IMR-90 (cell line): Measurements from ENCODE around the gene DPF3.

ENCODE experiments used
- CEBPB ChIP-seq: IDR thresholded peaks from 2 replicates; pipeline ENCODE4 v1.6.1; 2012; ENCODE audit warnings: low read depth, low read length, improper control_type of control experiment
- CTCF ChIP-seq: conservative IDR thresholded peaks from 2 replicates; pipeline ENCODE4 v1.5.1; 2012; ENCODE audit warnings: mild to moderate bottlenecking, low read depth, low read length, improper control_type of control experiment
- MAFK ChIP-seq: IDR thresholded peaks from 2 replicates; pipeline ENCODE4 v1.6.1; 2012; ENCODE audit warnings: low read depth, low read length, improper control_type of control experiment
- MXI1 ChIP-seq: IDR thresholded peaks from 2 replicates; pipeline ENCODE4 v1.6.1; 2012; ENCODE audit warnings: low read depth, mild to moderate bottlenecking, low read length, moderate library complexity, borderline replicate concordance
- NFE2L2 ChIP-seq: fragments of 150-350 bp; IDR thresholded peaks from 2 replicates; pipeline ENCODE4 v1.6.1; 2016; ENCODE audit warnings: low read depth, mild to moderate bottlenecking, low read length
- POLR2A ChIP-seq: IDR thresholded peaks from 2 replicates; pipeline ENCODE4 v1.6.1; 2012; ENCODE audit warnings: mild to moderate bottlenecking, low read depth, low read length
- RAD21 ChIP-seq: IDR thresholded peaks from 2 replicates; pipeline ENCODE4 v1.6.1; 2012; ENCODE audit warnings: low read length, improper control_type of control experiment
- RFX5 ChIP-seq: IDR thresholded peaks from 2 replicates; pipeline ENCODE4 v1.8.0; 2012; ENCODE audit warnings: low read depth, mild to moderate bottlenecking, low read length, moderate library complexity
- TF ChIP-seq, protein P1 (sequence below): fragments of 150-350 bp; IDR thresholded peaks from 2 replicates; pipeline ENCODE4 v1.6.1; 2017; ENCODE audit warnings: mild to moderate bottlenecking, antibody characterized with exemption, low read length, low read depth

DNA sequence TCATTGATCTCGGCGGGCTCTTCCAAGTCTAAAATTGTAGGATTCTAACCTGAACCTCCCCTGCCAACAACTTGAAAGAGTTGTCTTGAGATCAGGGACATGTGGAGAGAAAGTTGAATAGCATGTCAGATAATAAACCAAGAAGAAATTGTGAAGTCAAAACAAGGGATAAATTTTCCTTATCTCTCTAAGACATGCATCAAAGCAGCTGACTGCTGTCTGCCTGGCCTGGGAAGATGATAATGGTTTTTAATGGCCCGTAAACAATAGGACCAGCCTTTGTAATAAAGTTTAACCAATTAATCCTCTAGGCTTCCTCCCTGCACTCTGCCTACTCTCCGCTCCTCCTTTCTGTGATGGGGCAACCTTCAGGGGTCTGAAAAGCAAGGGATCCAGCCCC is 67.9 kb downstream of the DPF3 start:
- no peak for TF ChIP-seq CTCF
- no peak for TF ChIP-seq POLR2A
- TF ChIP-seq MXI1 = no peak
- TF ChIP-seq MAFK = no peak
- TF ChIP-seq, protein P1, sequence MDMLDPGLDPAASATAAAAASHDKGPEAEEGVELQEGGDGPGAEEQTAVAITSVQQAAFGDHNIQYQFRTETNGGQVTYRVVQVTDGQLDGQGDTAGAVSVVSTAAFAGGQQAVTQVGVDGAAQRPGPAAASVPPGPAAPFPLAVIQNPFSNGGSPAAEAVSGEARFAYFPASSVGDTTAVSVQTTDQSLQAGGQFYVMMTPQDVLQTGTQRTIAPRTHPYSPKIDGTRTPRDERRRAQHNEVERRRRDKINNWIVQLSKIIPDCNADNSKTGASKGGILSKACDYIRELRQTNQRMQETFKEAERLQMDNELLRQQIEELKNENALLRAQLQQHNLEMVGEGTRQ = no peak
- TF ChIP-seq RAD21 = no peak
- TF ChIP-seq CEBPB = no peak
- no peak for TF ChIP-seq NFE2L2
- no peak for TF ChIP-seq RFX5
